HCT116 (cell line): ENCODE measurements around the gene HOXC12. TPM values are rescaled to one million over a fixed set of nuclear protein-coding genes. Genes with fewer than 3 reads are reported as not detected.

Experiments
- ATAC-seq: fragments of 200-7000 bp; cut with Tn5 transposase; 2 replicates; pipeline ENCODE4 v1.9.1; 2020; ENCODE audit warnings: mild to moderate bottlenecking, moderate library complexity
- BruUV-seq: library from RNA; stranded (reverse); fragments of 400-500 nt; replicated peaks from 2 replicates; lab custom pipeline; 2021; lab: Mats Ljungman, UMichigan
- CTCF ChIA-PET: fragments of 300-600 bp; sonication (Branson Sonifier 250); formaldehyde crosslinking; loops from one replicate; lab custom pipeline; 2021; ENCODE audit warnings: antibody characterized with exemption; lab: Charles Lee
- POLR2A ChIA-PET: fragments of 300-600, 350-600 bp; sonication (Branson Sonifier 250); formaldehyde crosslinking; loops from one replicate; lab custom pipeline; 2021; ENCODE audit warnings: antibody characterized with exemption; lab: Charles Lee
- RAD21 ChIA-PET, 2 experiments: fragments of 300-600 bp; sonication (Branson Sonifier 250); formaldehyde crosslinking; loops; one replicate each; lab custom pipeline; 2023; ENCODE audit warnings: low total read pairs in 2 of 2; ENCODE audit not compliant: uncharacterized antibody in 2 of 2, unreplicated experiment in 2 of 2, low non-redundant PET in 1 of 2; lab: Charles Lee
- DNase-seq: peaks from one replicate; pipeline ENCODE4 v3.0.0-alpha.2; 2010; ENCODE audit warnings: low read depth, low spot score
- H2AFZ ChIP-seq: fragments of 200-600 bp; shearing (Covaris generic), sonication (generic); 2 replicates; pipeline ENCODE4 v1.6.1; 2017; ENCODE audit warnings: low read depth, mixed run types, mixed read lengths, antibody characterized with exemption, low read length; ENCODE audit not compliant: poor library complexity, severe bottlenecking
- H3K27ac ChIP-seq: 2 replicates; pipeline ENCODE4 v1.5.1; 2012; ENCODE audit warnings: low read depth, low read length
- H3K27me3 ChIP-seq: fragments of 200-600 bp; sonication (generic); 2 replicates; pipeline ENCODE4 v1.6.1; 2016; ENCODE audit warnings: mixed run types, low read length, mixed read lengths; ENCODE audit not compliant: insufficient read depth
- H3K36me3 ChIP-seq, 2 experiments: fragments of 200-500 bp in 1 of 2; fragments of 200-600 bp in 1 of 2; sonication (Bioruptor generic) in 1 of 2; sonication (generic) in 1 of 2; 2 replicates each; pipeline versions ENCODE4 v1.5.1 to v1.6.1; 2014 to 2016; ENCODE audit warnings: low read length in 2 of 2, inconsistent platforms in 1 of 2, mixed read lengths in 1 of 2, mixed run types in 1 of 2; ENCODE audit not compliant: insufficient read depth in 2 of 2, control insufficient read depth in 1 of 2
- H3K4me1 ChIP-seq, 2 experiments: fragments of 200-600 bp in 1 of 2; sonication (generic) in 1 of 2; 2 replicates each; pipeline versions ENCODE4 v1.5.1 to v1.6.1; 2012 to 2017; ENCODE audit warnings: low read length in 2 of 2, inconsistent platforms in 1 of 2, mild to moderate bottlenecking in 1 of 2, mixed read lengths in 1 of 2, mixed run types in 1 of 2, moderate library complexity in 1 of 2; ENCODE audit not compliant: insufficient read depth in 2 of 2, control insufficient read depth in 1 of 2
- H3K4me2 ChIP-seq: fragments of 200-600 bp; sonication (generic); 2 replicates; pipeline ENCODE4 v1.6.1; 2017; ENCODE audit warnings: mixed run types, low read length, mixed read lengths
- H3K4me3 ChIP-seq, 2 experiments: fragments of 200-600 bp in 1 of 2; sonication (generic) in 1 of 2; replicated peaks in 1 of 2; 2 replicates each; pipeline ENCODE4 v1.5.1; 2011 to 2016; ENCODE audit warnings: low read length in 2 of 2, control low read depth in 1 of 2, low read depth in 1 of 2, mild to moderate bottlenecking in 1 of 2, mixed read lengths in 1 of 2, mixed run types in 1 of 2
- H3K79me2 ChIP-seq: fragments of 200-600 bp; sonication (generic); 2 replicates; pipeline ENCODE4 v1.6.1; 2017; ENCODE audit warnings: mild to moderate bottlenecking, mixed run types, low read length, moderate library complexity, mixed read lengths; ENCODE audit not compliant: insufficient read depth
- H3K9ac ChIP-seq: fragments of 200-600 bp; sonication (generic); 2 replicates; pipeline ENCODE4 v1.6.1; 2016; ENCODE audit warnings: low read length, mixed read lengths
- H3K9me2 ChIP-seq: fragments of 200-600 bp; sonication (generic), shearing (Covaris generic); 2 replicates; pipeline ENCODE4 v1.6.1; 2017; ENCODE audit warnings: mixed run types, mild to moderate bottlenecking, moderate library complexity; ENCODE audit not compliant: insufficient read depth
- H3K9me3 ChIP-seq, 2 experiments: fragments of 200-500 bp in 1 of 2; fragments of 200-600 bp in 1 of 2; sonication (Bioruptor generic) in 1 of 2; sonication (generic) in 1 of 2; 2 replicates each; pipeline ENCODE4 v1.6.1; 2014 to 2017; ENCODE audit warnings: low read length in 2 of 2, mixed read lengths in 2 of 2, inconsistent platforms in 1 of 2, low read depth in 1 of 2, mild to moderate bottlenecking in 1 of 2, mixed run types in 1 of 2, moderate library complexity in 1 of 2; ENCODE audit not compliant: control insufficient read depth in 1 of 2, insufficient read depth in 1 of 2
- H4K20me1 ChIP-seq: fragments of 200-600 bp; sonication (generic), shearing (Covaris generic); 2 replicates; pipeline ENCODE4 v1.6.1; 2017; ENCODE audit warnings: mixed run types, mild to moderate bottlenecking, moderate library complexity; ENCODE audit not compliant: insufficient read depth
- ATF3 ChIP-seq: IDR thresholded peaks from 2 replicates; pipeline ENCODE4 v1.6.1; 2012
- CTCF ChIP-seq, 3 experiments: fragments of 200-600 bp in 1 of 3; sonication (generic) in 1 of 3; IDR thresholded peaks in 2 of 3; conservative IDR thresholded peaks in 1 of 3; 2 replicates each; pipeline ENCODE4 v1.5.1; 2012 to 2017; ENCODE audit warnings: low read depth in 2 of 3, low read length in 2 of 3, antibody characterized with exemption in 1 of 3, borderline replicate concordance in 1 of 3, control low read depth in 1 of 3, mild to moderate bottlenecking in 1 of 3, mixed read lengths in 1 of 3, mixed run types in 1 of 3, moderate library complexity in 1 of 3; ENCODE audit not compliant: insufficient read depth in 1 of 3
- EGR1 ChIP-seq: IDR thresholded peaks from 2 replicates; pipeline ENCODE4 v1.6.1; 2012; ENCODE audit warnings: low read depth
- POLR2A ChIP-seq: IDR thresholded peaks from 2 replicates; pipeline ENCODE4 v1.7.0; 2011; ENCODE audit warnings: borderline replicate concordance; ENCODE audit not compliant: insufficient read depth, insufficient read length; ENCODE audit errors: extremely low read depth
- POLR2AphosphoS5 ChIP-seq: IDR thresholded peaks from 2 replicates; pipeline ENCODE4 v1.6.1; 2011; ENCODE audit warnings: mild to moderate bottlenecking, low read depth, low read length, moderate library complexity
- SP1 ChIP-seq: IDR thresholded peaks from 2 replicates; pipeline ENCODE4 v1.6.1; 2012; ENCODE audit warnings: low read depth
- intact Hi-C: fragments of 100-400 bp; cut with micrococcal nuclease; formaldehyde crosslinking; loops from 2 replicates; pipeline ENCODE4 v1.10.0; 2022
- total RNA-seq: library from RNA; stranded (reverse); gene quantifications from one replicate; pipeline ENCODE4 v1.2.1, GENCODE V29; 2021; ENCODE audit not compliant: unreplicated experiment

The HOXC12 gene
- total RNA-seq, 1 experiment from 2014 or later = not detected

GRCh38 chr12:53951577-53952334 is 2.9 kb upstream of the HOXC12 start:
- TF ChIP-seq POLR2A (no peak), POLR2AphosphoS5 (no peak), ATF3 (no peak), SP1 (no peak), EGR1 (no peak), CTCF (IDR thresholded peaks at IDR 0.05 in 2 of 3, conservative IDR thresholded peaks at IDR 0.05 in 1 of 3; ENCODE audit: borderline replicate concordance in 1 of 3, insufficient read depth in 1 of 3, low read depth in 2 of 3, low read length in 2 of 3) (no peak)
- RAD21 ChIA-PET = interaction anchor here in 1 of 2 experiments (0.6 kb wide), 1 partner anchor 87 kb away, joined by 3 read pairs; no protein-coding TSS in a partner anchor
- POLR2A ChIA-PET = no interaction called here
- no peak for DNase-seq
- H3K27ac ChIP-seq = no peak overlapping the region
- H3K4me2 ChIP-seq = no peak overlapping the region
- BruUV-seq = no TSS peak
- intact Hi-C loops = no loop called here
- no peaks in the 10 kb centered on the region for H3K9me2 ChIP-seq
- H4K20me1 ChIP-seq = no peaks in the 10 kb centered on the region
- H2AFZ ChIP-seq = peak overlapping the region; percentile 99
- H3K27me3 ChIP-seq = no peaks in the 10 kb centered on the region
- H3K4me1 ChIP-seq = peaks cover 12 to 15% of the 10 kb centered on the region in 2 experiments
- no peaks in the 10 kb centered on the region for H3K9me3 ChIP-seq
- H3K36me3 ChIP-seq = no peaks in the 10 kb centered on the region
- no peak overlapping the region for H3K4me3 ChIP-seq
- no peaks in the 10 kb centered on the region for H3K79me2 ChIP-seq
- CTCF ChIA-PET = no interaction called here
- no peak for ATAC-seq
- no peak overlapping the region for H3K9ac ChIP-seq

GRCh38 chr12:53952335-53952694 is 2.4 kb upstream of the HOXC12 start:
- ChIA-PET CTCF (interaction anchor here (0.7 kb wide), 1 partner anchor 250 kb away, joined by 3 read pairs; no protein-coding TSS in a partner anchor), RAD21 (no interaction called here)
- no peak overlapping the region for H3K4me3 ChIP-seq
- intact Hi-C loops = no loop called here
- peaks cover 12 to 15% of the 10 kb centered on the region in 2 experiments for H3K4me1 ChIP-seq
- H4K20me1 ChIP-seq = no peaks in the 10 kb centered on the region
- no TSS peak for BruUV-seq
- TF ChIP-seq EGR1 = no peak
- TF ChIP-seq, all 23 proteins: peak for 0
- H3K79me2 ChIP-seq = no peaks in the 10 kb centered on the region
- POLR2A ChIA-PET = no interaction called here
- no peaks in the 10 kb centered on the region for H3K36me3 ChIP-seq
- H3K9me2 ChIP-seq = no peaks in the 10 kb centered on the region
- H3K4me2 ChIP-seq = peak overlapping the region; percentile 82; the same call in 1 of the 2 replicates
- no peaks in the 10 kb centered on the region for H3K9me3 ChIP-seq
- H3K9ac ChIP-seq = no peak overlapping the region
- ATAC-seq (no peak), DNase-seq (no peak)
- H3K27ac ChIP-seq = no peak overlapping the region
- peak overlapping the region; percentile 99 for H2AFZ ChIP-seq
- no peaks in the 10 kb centered on the region for H3K27me3 ChIP-seq
